Measurements from ENCODE around the gene MAPT.

MAPT gene

GRCh38 chr17:45965812-45966211, 71.5 kb downstream of the MAPT start:
- WGBS, result 86% methylated on average over 4 of the region's 4 CpGs
- no peak overlapping the region for H3K27ac ChIP-seq (ENCODE audit: low read depth, low read length)
- H3K9ac ChIP-seq (ENCODE audit: low read depth, low read length), result no peak overlapping the region
- H3K4me3 ChIP-seq (ENCODE audit: low read length), result no peak overlapping the region
- H3K36me3 ChIP-seq (ENCODE audit: insufficient read depth, low read length), result no peaks in the 10 kb centered on the region
- no peaks in the 10 kb centered on the region for H3K27me3 ChIP-seq (ENCODE audit: insufficient read depth, low read length)
- H3K4me1 ChIP-seq (ENCODE audit: insufficient read depth, low read length), result no peaks in the 10 kb centered on the region
- H3K9me3 ChIP-seq (ENCODE audit: insufficient read depth, low read depth, low read length), result no peaks in the 10 kb centered on the region

GRCh38 chr17:45966606-45967280, 72.4 kb downstream of the MAPT start:
- Histone ChIP-seq H3K9ac (ENCODE audit: low read depth, low read length) (no peak overlapping the region), H3K9me3 (ENCODE audit: insufficient read depth, low read depth, low read length) (no peaks in the 10 kb centered on the region), H3K27ac (ENCODE audit: low read depth, low read length) (no peak overlapping the region), H3K4me1 (ENCODE audit: insufficient read depth, low read length) (no peaks in the 10 kb centered on the region), H3K4me3 (ENCODE audit: low read length) (no peak overlapping the region), H3K27me3 (ENCODE audit: insufficient read depth, low read length) (no peaks in the 10 kb centered on the region), H3K36me3 (ENCODE audit: insufficient read depth, low read length) (no peaks in the 10 kb centered on the region)
- WGBS, result 74% methylated on average over 1 of the region's 2 CpGs

- Histone ChIP-seq H3K9ac (ENCODE audit: low read depth, low read length) (no peak overlapping the region), H3K4me1 (ENCODE audit: insufficient read depth, low read length) (no peaks in the 10 kb centered on the region), H3K36me3 (ENCODE audit: insufficient read depth, low read length) (no peaks in the 10 kb centered on the region), H3K9me3 (ENCODE audit: insufficient read depth, low read depth, low read length) (no peaks in the 10 kb centered on the region), H3K27ac (ENCODE audit: low read depth, low read length) (no peak overlapping the region), H3K4me3 (ENCODE audit: low read length) (no peak overlapping the region), H3K27me3 (ENCODE audit: insufficient read depth, low read length) (no peaks in the 10 kb centered on the region)
- WGBS, result 87% methylated on average over 5 of the region's 5 CpGs
Observed at GRCh38 chr17:45967378-45967777, 73.0 kb downstream of the MAPT start.

GRCh38 chr17:45968732-45969131, 74.4 kb downstream of the MAPT start:
- no peaks in the 10 kb centered on the region for H3K27me3 ChIP-seq (ENCODE audit: insufficient read depth, low read length)
- H3K9me3 ChIP-seq (ENCODE audit: insufficient read depth, low read depth, low read length), result no peaks in the 10 kb centered on the region
- H3K9ac ChIP-seq (ENCODE audit: low read depth, low read length), result no peak overlapping the region
- H3K27ac ChIP-seq (ENCODE audit: low read depth, low read length), result no peak overlapping the region
- no peak overlapping the region for H3K4me3 ChIP-seq (ENCODE audit: low read length)
- 86% methylated on average over 2 of the region's 2 CpGs for WGBS
- H3K4me1 ChIP-seq (ENCODE audit: insufficient read depth, low read length), result no peaks in the 10 kb centered on the region
- no peaks in the 10 kb centered on the region for H3K36me3 ChIP-seq (ENCODE audit: insufficient read depth, low read length)

- Histone ChIP-seq H3K27me3 (ENCODE audit: insufficient read depth, low read length) (no peaks in the 10 kb centered on the region), H3K9ac (ENCODE audit: low read depth, low read length) (no peak overlapping the region), H3K27ac (ENCODE audit: low read depth, low read length) (no peak overlapping the region), H3K36me3 (ENCODE audit: insufficient read depth, low read length) (no peaks in the 10 kb centered on the region), H3K4me1 (ENCODE audit: insufficient read depth, low read length) (no peaks in the 10 kb centered on the region), H3K4me3 (ENCODE audit: low read length) (no peak overlapping the region), H3K9me3 (ENCODE audit: insufficient read depth, low read depth, low read length) (no peaks in the 10 kb centered on the region)
- WGBS, result 85% methylated on average over 2 of the region's 2 CpGs
Observed at GRCh38 chr17:45969726-45970125, 75.4 kb downstream of the MAPT start.

GRCh38 chr17:45970659-45971058, 76.3 kb downstream of the MAPT start:
- H3K9ac ChIP-seq (ENCODE audit: low read depth, low read length), result no peak overlapping the region
- H3K36me3 ChIP-seq (ENCODE audit: insufficient read depth, low read length), result no peaks in the 10 kb centered on the region
- H3K4me1 ChIP-seq (ENCODE audit: insufficient read depth, low read length), result no peaks in the 10 kb centered on the region
- no peaks in the 10 kb centered on the region for H3K9me3 ChIP-seq (ENCODE audit: insufficient read depth, low read depth, low read length)
- no peak overlapping the region for H3K27ac ChIP-seq (ENCODE audit: low read depth, low read length)
- no peaks in the 10 kb centered on the region for H3K27me3 ChIP-seq (ENCODE audit: insufficient read depth, low read length)
- 95% methylated on average over 3 of the region's 3 CpGs for WGBS
- H3K4me3 ChIP-seq (ENCODE audit: low read length), result no peak overlapping the region

DNA sequence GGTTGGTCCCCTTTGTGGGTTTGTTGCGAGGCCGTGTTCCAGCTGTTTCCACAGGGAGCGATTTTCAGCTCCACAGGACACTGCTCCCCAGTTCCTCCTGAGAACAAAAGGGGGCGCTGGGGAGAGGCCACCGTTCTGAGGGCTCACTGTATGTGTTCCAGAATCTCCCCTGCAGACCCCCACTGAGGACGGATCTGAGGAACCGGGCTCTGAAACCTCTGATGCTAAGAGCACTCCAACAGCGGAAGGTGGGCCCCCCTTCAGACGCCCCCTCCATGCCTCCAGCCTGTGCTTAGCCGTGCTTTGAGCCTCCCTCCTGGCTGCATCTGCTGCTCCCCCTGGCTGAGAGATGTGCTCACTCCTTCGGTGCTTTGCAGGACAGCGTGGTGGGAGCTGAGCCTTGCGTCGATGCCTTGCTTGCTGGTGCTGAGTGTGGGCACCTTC, 77.4 kb downstream of the MAPT start:
- Histone ChIP-seq H3K9ac (ENCODE audit: low read depth, low read length) (no peak overlapping the region), H3K27ac (ENCODE audit: low read depth, low read length) (no peak overlapping the region), H3K4me3 (ENCODE audit: low read length) (no peak overlapping the region), H3K36me3 (ENCODE audit: insufficient read depth, low read length) (no peaks in the 10 kb centered on the region), H3K27me3 (ENCODE audit: insufficient read depth, low read length) (no peaks in the 10 kb centered on the region), H3K4me1 (ENCODE audit: insufficient read depth, low read length) (no peaks in the 10 kb centered on the region), H3K9me3 (ENCODE audit: insufficient read depth, low read depth, low read length) (no peaks in the 10 kb centered on the region)
- whole genome bisulfite sequencing, result 63% methylated on average over 14 of the region's 14 CpGs

DNA sequence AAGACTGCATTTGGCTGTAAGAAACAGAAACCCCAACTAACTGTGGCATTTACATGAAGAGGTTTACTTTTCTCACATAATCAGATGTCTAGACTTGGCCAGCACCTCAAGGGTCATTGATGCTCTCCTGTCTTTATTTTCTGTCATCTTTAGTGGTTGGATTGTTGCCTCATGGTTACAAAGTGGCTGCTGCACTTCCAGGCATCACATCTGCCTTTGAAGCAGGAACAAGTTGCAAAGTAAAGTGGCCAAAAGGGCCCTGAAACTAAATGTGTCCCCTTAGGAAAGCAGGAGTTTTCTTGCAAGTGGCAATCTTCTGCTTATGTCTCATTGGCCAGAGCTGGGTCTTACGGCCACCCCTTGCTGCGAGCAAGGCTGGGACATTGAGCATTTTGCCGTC, 78.2 kb downstream of the MAPT start:
- WGBS, result 89% methylated on average over 3 of the region's 3 CpGs
- no peak overlapping the region for H3K4me3 ChIP-seq (ENCODE audit: low read length)
- H3K4me1 ChIP-seq (ENCODE audit: insufficient read depth, low read length), result no peaks in the 10 kb centered on the region
- H3K27ac ChIP-seq (ENCODE audit: low read depth, low read length), result no peak overlapping the region
- H3K9ac ChIP-seq (ENCODE audit: low read depth, low read length), result no peak overlapping the region
- no peaks in the 10 kb centered on the region for H3K9me3 ChIP-seq (ENCODE audit: insufficient read depth, low read depth, low read length)
- no peaks in the 10 kb centered on the region for H3K36me3 ChIP-seq (ENCODE audit: insufficient read depth, low read length)
- H3K27me3 ChIP-seq (ENCODE audit: insufficient read depth, low read length), result no peaks in the 10 kb centered on the region

GRCh38 chr17:45973099-45973780, 78.9 kb downstream of the MAPT start:
- Histone ChIP-seq H3K4me1 (ENCODE audit: insufficient read depth, low read length) (no peaks in the 10 kb centered on the region), H3K27me3 (ENCODE audit: insufficient read depth, low read length) (no peaks in the 10 kb centered on the region), H3K27ac (ENCODE audit: low read depth, low read length) (no peak overlapping the region), H3K36me3 (ENCODE audit: insufficient read depth, low read length) (no peaks in the 10 kb centered on the region), H3K9ac (ENCODE audit: low read depth, low read length) (no peak overlapping the region), H3K4me3 (ENCODE audit: low read length) (no peak overlapping the region), H3K9me3 (ENCODE audit: insufficient read depth, low read depth, low read length) (no peaks in the 10 kb centered on the region)
- 92% methylated on average over 12 of the region's 12 CpGs for WGBS

GRCh38 chr17:45973946-45974859, 79.8 kb downstream of the MAPT start:
- Histone ChIP-seq H3K27ac (ENCODE audit: low read depth, low read length) (no peak overlapping the region), H3K9ac (ENCODE audit: low read depth, low read length) (no peak overlapping the region), H3K9me3 (ENCODE audit: insufficient read depth, low read depth, low read length) (no peaks in the 10 kb centered on the region), H3K4me3 (ENCODE audit: low read length) (no peak overlapping the region), H3K27me3 (ENCODE audit: insufficient read depth, low read length) (no peaks in the 10 kb centered on the region), H3K4me1 (ENCODE audit: insufficient read depth, low read length) (no peaks in the 10 kb centered on the region), H3K36me3 (ENCODE audit: insufficient read depth, low read length) (no peaks in the 10 kb centered on the region)
- 90% methylated on average over 17 of the region's 17 CpGs for WGBS

Data from HUES64 (cell line).